ENCODE measurements around the gene OR52B2.

DNA sequence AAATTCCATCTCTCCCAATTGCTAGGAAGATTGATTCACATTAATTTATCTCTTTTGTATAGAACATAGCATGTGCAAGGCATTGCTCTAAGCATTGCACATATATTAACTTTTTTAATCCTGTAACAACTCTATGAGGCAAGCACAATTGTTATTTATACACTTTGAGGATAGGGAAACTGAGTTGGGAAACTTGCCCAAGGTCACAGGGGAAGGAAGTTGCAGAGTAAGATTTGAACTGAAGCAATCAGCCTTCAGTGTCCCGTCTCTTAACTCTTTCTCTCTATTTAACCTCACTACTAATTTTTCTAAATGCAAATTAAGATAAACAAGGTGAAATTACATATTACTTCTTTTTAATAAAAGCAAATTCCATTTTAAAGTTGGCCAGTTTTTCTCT is 40.5 kb downstream of the OR52B2 start:
- TF ChIP-seq POLR2A (IDR thresholded peaks at IDR 0.05): no peak
- TF ChIP-seq, protein P1, sequence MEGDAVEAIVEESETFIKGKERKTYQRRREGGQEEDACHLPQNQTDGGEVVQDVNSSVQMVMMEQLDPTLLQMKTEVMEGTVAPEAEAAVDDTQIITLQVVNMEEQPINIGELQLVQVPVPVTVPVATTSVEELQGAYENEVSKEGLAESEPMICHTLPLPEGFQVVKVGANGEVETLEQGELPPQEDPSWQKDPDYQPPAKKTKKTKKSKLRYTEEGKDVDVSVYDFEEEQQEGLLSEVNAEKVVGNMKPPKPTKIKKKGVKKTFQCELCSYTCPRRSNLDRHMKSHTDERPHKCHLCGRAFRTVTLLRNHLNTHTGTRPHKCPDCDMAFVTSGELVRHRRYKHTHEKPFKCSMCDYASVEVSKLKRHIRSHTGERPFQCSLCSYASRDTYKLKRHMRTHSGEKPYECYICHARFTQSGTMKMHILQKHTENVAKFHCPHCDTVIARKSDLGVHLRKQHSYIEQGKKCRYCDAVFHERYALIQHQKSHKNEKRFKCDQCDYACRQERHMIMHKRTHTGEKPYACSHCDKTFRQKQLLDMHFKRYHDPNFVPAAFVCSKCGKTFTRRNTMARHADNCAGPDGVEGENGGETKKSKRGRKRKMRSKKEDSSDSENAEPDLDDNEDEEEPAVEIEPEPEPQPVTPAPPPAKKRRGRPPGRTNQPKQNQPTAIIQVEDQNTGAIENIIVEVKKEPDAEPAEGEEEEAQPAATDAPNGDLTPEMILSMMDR (IDR thresholded peaks at IDR 0.05): no peak

Measured in body of pancreas (tissue), 4 donors.